GM21576 (cell line): ENCODE measurements around the gene ACSL6.

ENCODE experiments used
- ATAC-seq: cut with Tn5 transposase; IDR thresholded peaks from one replicate; pipeline ENCODE4 v1.9.1; 2021; ENCODE audit warnings: mild to moderate bottlenecking, moderate library complexity; ENCODE audit not compliant: unreplicated experiment

ACSL6 gene

DNA sequence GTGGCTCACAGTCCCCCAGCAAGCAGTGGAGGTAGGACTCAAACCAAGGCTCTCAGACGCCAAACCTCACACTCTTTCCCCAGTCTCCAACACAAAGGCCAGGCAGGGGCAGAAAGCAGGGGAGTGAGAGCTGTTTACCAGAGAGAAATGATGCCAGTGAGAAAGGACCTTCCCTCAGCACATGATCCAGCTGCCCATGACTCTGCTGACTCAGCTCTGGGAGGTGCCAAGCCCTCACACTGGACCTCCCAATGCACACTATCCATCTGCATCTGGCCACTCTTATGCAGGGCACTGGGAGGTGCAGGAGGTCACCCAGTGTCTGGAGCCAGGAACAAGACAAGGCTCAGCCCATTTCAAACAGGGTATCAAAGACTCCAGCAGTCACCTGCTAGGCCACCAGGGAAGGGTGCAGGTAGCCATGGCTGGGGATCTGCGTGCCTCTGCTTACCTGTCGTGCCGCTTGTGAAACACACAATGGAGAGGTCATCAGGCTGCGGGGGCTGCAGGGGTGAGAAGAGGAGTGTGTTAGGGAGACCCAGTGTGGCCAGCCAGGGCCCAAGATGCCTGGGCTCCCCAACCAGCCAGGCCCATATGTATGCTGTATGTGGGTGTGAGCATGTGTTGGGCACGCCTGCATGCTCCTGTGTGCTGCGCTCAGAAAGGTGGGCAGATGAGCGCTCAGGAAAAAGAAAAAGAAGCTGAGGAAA is 26.3 kb downstream of the ACSL6 start:
- no peak for ATAC-seq

DNA sequence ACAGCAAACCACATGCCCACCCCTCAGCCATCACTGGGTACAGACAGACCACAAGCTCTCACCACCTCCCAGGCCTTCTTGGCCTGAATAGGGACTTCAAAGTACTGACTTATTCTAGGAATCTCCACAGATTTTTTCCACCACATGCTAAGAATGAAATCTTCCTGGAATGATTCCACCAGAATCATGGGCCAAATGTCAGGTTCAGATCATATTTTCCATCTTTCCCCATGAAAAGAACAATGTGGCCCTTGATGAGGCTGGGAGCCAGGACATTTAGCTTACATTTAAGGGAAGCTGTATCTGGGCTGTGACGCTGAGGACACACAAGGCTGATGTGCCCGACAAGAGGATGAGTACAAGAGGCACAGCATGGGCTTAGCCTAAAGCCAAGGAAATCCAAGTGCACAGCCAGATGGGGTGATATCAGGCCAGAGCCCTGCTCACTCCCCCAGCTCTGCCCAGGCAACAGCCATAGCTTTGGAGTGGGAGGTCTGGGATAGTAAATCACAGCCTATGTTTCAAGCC is 28.1 kb downstream of the ACSL6 start:
- ATAC-seq, result no peak

DNA sequence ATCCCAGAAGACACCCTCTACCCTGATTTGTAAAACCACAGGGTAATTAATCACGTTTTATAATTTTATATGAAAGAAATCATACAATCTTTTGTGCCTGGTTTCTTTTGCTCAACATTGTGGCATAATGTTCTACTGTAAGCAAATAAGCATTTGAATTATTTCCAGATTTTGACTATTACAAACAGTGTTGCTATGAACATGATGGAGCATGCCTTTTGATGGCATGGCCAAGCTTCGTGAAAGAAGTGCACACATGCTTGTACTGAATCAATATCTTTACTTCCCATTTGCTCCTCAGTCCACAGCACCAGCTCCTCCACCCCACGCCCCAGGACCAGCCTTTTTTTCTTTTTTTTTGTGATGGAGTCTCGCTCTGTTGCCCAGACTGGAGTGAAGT is 29.9 kb downstream of the ACSL6 start:
- ATAC-seq, result no peak

DNA sequence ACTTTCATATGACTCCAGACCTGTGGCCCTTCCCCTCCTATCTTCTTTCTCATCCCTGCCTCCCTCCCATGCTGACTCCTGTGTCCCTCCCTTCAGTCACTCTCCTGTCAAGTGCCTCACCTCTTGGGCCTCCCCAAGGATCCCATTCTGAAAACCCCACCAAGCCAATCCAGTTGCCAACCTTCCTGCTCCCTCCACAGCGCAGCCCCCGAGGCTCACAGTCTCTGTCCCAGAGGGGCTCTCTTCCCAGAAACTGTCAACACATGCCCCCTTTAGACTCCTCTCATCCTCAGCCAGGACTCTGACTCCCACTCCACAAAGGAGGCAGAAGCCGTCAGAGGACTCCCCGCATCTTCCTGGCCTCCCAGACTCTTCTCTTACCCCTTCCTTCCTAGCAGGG is 30.8 kb downstream of the ACSL6 start:
- no peak for ATAC-seq

DNA sequence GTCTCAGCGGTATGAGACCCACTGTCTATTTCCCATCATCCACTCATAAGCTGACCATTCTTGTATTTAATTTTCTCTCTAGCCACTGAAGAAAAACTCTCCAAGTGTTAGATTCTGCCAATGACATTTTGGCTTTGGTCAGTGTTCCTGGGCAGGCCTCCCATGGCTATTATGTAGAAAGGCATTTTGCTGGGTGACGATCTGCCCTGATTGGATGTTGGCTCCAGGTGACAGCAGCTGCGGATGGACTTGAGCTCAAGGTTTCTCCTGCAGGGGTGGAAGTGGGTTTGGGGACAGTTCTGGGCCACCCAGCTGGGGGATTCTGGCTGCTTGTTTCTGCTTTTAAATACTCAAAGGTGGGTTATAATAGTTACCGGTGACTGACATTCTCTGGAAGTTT is 31.6 kb downstream of the ACSL6 start:
- no peak for ATAC-seq

DNA sequence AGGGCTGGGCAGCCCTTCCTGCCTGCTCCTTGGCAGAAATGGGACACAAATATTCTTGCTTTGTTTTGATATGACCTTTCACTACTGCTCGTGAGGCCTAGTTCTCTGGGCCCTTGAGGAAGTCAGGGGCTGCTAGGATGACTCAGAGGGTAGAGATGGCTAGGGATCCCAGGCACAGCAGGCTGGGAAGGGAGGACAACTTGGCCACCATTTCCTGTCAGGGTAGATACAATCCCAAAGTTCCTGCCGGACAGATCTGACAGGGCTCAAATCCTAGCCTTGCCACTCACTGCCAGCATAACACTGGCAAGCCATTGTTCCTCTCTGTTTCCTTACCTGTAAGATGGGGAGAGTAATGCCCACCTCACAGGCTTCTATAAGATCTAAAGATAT is 34.2 kb downstream of the ACSL6 start:
- ATAC-seq, result no peak

DNA sequence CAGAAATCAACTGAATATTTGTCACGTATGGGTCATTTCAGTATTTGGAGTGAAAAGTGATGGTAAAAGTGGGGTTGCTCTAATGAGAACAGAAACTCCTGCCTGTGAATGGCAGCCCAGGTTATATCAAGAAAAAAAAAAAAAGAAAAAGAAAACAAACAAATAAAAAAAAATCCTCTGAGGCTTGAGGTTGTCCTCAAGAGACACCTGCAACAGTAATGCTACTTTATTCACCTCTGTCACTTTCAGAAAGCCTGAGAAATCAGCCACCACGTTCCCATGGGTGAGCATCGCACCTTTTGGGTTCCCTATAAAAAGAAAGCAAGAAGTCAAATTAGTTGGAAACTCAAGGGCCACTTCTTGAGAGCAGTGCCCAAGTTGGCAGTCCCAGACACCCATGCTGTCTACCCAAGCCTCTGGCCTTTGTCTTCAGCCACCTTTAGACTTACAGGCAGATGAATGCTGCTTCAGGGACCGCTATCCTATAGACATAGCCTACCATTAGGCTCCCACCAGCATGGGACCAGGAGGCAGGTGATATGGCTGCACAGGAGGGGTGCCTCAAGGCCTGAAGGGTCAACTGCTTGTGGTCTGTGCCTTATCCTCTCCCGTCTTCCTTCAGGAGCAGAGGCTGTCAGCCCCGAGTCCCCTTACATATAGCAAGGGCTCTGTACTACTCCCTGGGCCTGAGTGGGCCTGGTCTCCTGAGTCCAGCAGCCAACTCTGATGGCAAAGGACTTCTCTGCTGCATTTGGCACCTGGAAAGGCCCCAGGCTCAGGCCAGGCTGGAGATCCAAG is 34.8 kb downstream of the ACSL6 start:
- no peak for ATAC-seq

DNA sequence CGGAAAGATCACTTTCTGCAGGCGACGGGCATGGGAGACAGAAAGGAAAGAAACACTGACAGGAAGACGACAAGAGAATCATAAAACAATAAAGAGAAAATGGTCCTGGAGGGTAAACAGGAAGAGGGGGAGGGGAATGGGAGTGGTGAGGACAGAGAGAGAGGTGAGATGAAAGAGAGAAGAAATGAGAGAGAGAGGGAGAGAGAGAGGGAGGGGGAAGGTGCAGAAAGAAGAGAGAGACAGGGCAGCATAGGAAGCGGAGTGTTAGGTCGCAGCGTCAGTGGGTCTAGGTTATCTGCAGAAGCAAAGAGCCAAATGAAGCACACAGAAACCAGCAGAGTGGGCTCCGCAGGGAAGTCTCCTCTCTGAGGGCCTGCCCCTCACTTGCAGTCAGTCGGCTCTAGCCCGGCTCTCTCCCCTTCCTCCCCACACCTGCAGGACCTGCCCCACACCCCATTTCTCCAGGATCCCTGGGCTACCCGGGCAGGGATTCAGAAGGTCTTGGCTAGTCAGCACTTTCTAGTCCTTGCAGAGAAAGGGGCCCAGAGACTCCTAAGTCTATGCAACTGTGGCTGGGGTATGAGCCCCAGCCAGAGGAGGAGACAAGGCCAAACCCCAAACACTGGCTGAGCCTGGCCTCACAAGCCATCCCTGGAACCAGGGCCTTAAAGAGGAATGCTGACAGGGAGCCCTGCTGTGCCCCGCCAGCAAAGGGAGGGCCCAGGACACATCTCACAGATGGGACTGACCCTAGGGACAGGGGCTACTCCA is 36.3 kb downstream of the ACSL6 start:
- no peak for ATAC-seq

DNA sequence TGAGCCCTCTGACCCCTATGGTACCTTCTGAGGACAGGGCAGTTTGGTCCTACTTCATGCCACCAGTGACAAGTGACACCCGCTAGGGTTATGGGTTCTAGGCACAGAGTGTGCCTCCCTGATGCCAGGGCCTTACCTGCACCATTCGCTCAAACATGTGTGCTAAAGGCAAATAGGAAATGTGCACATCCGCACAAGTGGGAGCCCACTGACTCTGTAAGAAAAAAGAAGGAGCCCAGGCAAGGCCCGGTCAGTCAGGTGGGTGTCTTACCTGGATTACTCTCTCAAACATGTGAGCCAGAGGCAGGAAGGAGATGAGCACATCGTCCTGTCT is 36.9 kb downstream of the ACSL6 start:
- no peak for ATAC-seq

DNA sequence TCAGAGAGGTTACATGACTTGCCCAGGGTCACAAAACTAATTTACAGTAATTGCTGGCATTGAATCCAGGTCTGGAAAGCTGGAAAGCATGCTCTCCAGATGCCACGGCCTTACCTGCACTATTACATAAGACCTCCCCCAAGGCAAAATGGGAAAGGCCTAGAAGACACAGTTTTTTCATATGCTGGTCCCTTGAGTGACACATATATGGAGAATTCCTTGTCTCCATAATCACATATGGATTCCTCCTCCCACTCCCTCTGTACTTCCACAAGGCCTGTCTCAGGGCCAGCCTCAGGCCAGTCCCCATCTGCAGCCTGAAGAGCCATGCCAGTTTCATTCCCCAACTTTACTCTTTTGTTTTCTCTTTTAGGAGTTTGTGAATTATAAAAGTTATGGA is 37.4 kb downstream of the ACSL6 start:
- no peak for ATAC-seq

DNA sequence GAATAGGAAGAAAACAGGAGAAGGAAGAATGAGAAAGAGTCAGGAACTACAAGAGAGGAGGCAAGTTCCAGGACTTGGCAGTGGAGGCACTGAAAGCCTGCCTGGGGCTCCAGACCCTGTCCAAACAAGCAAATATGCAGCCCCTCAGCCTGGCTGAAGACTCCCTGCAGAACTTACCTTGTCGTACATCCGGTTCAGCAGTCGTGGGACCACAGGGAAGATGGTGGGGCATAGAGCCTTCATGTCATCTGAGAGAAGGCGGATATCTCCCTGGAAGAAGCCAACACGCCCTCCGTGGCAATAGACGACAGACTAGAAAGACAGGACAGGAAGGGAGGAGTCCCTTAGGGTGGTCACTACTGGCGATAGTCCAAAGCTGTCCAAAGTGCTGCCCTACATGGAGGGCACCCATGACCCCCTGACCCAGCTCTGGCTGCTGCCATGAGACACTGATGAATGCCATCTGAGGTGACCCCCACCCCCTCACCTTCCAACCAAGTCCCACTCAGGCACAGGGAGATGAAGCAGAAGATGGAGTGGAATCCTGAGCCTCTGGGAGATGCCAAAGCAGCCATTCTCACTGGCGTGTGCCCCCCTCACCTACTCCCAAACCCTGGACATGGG is 38.3 kb downstream of the ACSL6 start:
- no peak for ATAC-seq

DNA sequence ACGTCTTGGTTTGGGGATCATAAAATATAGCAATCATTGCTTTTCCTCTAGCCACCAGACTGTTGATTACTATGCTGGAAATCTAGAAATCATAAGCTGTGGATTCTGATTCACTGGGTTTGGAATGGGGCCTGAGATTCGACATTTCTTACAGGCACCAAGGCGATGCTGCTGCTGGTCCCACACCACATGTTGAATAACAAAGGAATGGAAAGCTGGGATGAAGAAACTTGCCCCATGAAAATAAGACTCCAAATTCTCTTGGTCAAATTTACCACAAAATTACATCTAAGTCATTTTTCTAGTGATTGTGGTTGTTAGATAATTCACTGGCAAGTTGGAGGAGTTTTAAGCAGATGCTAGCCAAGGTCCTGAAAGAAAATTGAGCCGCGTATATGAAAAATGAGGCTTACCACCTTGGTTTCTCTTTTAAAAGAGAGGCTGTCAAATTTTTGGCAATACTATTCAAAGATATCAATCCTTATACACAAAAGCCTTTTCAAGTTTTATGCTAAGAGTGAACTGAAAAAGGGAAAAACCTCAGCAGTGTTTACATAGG is 43.0 kb downstream of the ACSL6 start:
- no peak for ATAC-seq

DNA sequence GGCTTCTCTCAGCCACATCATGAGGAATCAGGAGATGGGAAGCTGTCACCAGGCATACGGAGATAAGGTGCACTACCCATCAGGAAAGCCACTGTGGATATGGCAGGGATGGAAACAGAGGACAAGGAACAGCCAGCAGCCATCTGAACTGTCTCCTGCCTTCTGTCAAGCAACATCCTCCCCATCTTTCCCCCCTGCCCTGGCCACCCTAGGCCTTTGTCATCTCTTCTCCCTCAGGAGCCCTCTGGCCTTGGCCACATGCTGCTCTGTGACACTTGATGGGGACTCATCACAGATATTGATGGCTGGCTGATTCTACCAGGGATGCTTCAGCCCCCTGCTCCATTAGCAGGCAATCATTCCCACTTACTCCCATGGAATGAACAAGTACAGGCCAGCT is 44.9 kb downstream of the ACSL6 start:
- ATAC-seq, result no peak

DNA sequence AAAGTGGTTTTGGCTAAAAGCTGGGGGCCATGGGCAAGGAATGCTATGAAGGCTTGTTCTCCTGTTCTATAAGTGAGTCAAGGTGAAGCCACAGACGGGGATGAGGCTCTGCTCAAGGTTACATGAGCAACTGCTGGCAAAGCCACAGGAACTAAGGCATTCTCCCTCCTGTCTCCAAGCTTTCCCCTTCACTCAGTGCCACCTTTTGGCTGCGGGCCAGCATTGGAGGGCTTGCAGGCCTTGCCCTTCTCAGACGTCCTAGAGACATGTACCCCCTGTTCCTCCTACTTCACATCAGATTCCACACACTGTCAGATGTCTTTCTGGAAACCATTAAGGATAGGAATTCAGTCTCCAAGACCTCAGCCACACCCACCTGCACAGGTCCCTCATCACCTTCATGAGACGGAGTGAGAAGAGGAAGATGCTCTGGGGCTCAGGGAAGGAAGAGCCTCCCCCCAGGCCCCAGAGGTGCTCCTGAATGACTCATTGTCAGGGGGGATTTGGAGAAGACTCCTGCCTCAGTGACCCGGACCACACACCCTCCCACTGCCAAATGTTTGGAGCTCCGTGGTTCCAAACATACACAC is 45.5 kb downstream of the ACSL6 start:
- no peak for ATAC-seq

DNA sequence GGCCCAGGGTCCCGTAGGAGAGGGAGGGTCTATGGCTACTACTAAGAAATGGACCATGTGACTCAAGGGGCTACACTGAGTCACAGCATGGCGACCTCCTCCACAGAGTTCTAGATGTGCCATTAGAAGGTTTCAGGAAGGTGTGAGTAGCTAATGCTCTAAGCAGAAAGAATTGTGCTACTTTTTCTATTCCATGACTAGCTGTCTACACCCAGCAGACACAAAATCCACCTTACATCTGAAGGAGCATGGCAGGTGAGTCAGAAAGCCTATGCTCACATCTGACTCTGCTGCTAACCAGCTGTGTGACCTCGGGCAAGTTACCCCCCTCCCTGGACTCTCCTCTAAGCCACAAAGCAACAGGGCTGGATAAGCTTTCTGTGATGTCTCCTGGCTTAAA is 51.6 kb downstream of the ACSL6 start:
- no peak for ATAC-seq

DNA sequence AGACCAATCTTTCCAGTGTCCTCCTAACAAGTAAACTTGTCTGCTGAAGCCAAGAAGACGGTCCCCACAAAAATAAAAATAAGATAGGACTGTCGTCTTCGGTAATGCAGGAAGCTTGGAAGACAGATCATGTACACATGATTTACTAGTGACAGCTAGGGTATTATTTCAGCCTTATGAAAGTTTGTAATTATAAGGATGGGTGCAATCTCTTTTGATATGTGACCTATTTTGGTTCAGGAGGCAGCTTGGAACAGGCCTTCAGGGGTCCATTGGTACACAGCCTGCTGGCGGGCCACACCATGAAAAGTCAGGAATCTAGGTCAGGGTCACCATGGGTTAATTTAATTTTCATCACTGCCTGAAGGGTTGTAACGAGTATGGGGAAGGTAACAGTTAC is 52.3 kb downstream of the ACSL6 start:
- no peak for ATAC-seq

DNA sequence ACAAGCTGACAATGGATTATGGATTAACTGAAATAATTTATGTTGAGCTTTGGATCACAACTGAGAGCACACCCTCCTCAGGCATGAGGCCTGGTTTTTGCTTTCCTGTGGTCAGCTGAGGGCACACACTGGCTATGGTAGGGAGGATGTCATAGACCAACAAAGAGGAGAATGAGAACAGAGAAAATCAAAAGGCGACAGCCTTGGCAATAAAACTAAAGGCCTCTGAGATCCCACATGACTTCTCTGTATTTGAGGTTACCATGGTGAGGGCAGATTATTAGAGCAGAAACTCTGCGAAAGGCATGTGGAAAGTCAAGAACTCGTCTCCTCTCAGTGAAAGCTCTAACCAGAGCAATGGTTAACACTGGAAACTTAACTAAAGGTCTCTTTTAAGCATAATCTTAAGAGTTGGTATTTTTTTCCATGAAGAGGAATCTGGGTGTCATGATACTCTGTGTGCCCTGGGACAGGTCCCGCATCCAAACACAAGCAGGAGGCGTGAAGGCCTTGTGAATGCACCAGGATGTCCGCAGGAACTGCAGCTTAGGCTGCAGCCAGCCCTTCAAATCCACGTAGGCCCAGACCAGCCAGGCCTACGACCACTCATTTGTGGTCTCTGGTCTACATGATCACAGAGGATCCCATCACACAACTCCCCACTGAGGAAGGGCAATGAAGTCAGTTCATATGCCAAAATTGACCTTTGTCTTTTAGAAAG is 53.6 kb downstream of the ACSL6 start:
- no peak for ATAC-seq

DNA sequence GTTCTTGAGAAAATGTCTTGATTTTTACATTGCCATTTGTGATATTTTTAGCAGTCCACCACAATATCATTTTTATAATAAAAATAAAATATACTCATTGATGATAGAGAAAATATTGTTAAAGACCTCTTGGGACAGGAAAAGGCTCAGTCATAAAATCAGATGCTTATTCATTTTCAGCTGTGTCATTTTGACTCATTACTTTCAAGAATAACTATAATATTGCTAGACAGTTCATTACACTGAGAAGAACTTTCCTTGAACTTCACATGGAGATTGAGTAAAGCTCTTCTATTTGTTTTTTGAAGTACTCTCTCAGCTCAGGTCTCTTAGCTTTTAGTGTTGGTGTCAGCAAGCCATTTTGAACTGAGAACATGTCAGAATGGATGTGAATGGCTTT is 57.5 kb downstream of the ACSL6 start:
- no peak for ATAC-seq

DNA sequence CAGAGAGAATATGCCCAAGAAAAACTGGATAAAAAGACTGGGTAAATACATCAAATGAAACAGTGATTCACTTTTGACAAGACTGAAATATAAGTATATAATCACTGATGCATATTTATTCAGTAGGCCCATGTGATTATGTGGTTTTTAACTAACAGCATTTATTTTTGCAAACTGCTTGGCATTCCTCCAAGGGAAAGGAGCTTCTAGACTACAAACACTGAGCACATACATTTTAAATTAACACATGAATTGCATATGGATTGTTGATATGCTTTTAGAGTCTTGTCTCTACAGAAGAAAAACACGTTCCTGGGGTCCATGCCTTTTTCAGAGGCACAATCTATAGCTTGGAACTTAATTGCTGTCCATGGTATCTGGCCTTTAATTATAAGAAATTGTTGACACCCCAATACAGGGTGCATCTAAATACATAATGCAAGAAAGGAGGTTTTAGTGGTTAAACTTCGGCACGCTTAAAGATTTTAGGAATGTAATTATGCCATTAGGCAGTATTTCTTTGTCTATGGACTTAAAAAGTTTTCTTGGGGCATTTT is 59.1 kb downstream of the ACSL6 start:
- ATAC-seq, result no peak

DNA sequence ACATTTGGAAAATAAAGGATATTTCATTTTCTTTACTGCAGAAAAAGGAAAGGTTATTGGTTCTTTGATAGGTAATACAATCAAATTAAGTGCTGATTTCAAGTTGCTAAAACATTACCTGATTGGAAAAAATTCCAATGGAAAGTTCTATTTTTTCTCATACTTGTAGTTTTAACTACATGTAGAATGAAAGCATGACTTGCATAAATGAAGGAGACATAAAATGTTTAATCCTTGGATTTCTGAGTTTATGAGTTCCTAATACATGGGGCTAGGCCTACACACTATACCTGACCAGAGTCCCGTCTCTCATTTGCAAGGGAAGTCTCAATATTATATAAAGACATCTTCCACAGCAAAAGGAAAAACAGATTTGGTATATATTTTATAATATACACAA is 60.8 kb downstream of the ACSL6 start:
- no peak for ATAC-seq
